ENCODE measurements around the gene SNX7. TPM values are rescaled to one million over a fixed set of nuclear protein-coding genes. Genes with fewer than 3 reads are reported as not detected.
A peak's percentile ranks its signal among the peaks of the same experiment; 100 is the strongest.

The SNX7 gene
- total and polyA plus RNA-seq, 11 donors: 3.9 to 39.1 (median 18.6) TPM

- TF ChIP-seq CTCF (IDR thresholded peaks at IDR 0.05): no peak
- TF ChIP-seq POLR2A (IDR thresholded peaks at IDR 0.05): no peak
- intact Hi-C loops (cut with DNase I): loop anchor here in 6 of 10 donors (10.0 kb wide), 3 partner anchors 912 to 942 kb away; no protein-coding TSS in a partner anchor
- ATAC-seq (no peak), DNase-seq (no peak)
- H3K27ac ChIP-seq: no peak overlapping the region
- WGBS, 4 donors: 64 to 80% (median 73%) methylated on average over 3 of the region's 3 CpGs
- no peaks in the 10 kb centered on the region for H3K27me3 ChIP-seq
- H3K4me1 ChIP-seq: no peaks in the 10 kb centered on the region
- H3K9me3 ChIP-seq: no peaks in the 10 kb centered on the region
- H3K36me3 ChIP-seq: no peaks in the 10 kb centered on the region
- H3K4me3 ChIP-seq: no peak overlapping the region
Measured at GRCh38 chr1:98793136-98793535, 131.6 kb downstream of the SNX7 start.

DNA sequence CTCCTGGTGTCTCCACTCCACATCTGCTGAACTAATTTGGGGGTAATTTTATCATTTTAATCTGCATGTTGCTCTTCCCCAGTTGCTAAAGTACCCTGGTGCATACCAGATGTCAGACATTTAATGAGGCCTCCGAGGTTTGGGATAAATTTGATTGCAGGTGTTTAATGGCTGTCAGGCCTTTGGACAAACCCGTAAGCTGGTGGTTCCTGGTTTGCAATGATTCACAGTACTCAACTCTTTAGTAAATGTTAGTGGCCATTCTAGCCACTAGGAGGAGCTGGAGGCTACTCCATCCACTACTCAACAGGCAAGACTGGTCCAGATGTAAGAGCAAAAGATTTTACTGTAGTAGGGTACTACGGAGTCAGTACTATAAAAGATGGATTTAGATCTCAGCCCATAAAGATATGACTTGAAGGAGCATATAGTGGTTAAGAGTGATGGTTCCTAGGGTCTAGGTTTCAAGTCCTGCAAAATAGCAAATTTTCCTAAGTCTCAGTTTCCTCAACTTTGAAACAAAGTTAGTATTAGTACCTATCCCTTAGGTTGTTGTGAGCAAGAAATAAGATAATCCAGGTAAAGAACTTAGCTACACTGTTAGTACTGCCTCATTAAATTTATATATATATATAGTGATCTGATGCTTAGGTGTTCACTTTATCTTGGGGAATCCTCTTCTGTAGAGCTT, 132.8 kb downstream of the SNX7 start:
- intact Hi-C loops (cut with DNase I): loop anchor here in 6 of 10 donors (10.0 kb wide), 3 partner anchors 910 to 940 kb away; no protein-coding TSS in a partner anchor
- Histone ChIP-seq H3K27me3 (no peaks in the 10 kb centered on the region), H3K4me1 (no peaks in the 10 kb centered on the region), H3K27ac (no peak overlapping the region), H3K4me3 (no peak overlapping the region), H3K9me3 (no peaks in the 10 kb centered on the region), H3K36me3 (no peaks in the 10 kb centered on the region)
- ATAC-seq (peak in 3 of 4 donors; percentile 73 to 86 (median 78)), DNase-seq (peak in 3 of 5 donors; percentile 12 to 24 (median 23))
- WGBS, 4 donors: 23 to 31% (median 27%) methylated on average over 3 of the region's 3 CpGs
- TF ChIP-seq CTCF (IDR thresholded peaks at IDR 0.05) (peak; percentile 43 to 80 (median 63)), POLR2A (IDR thresholded peaks at IDR 0.05) (no peak)

DNA sequence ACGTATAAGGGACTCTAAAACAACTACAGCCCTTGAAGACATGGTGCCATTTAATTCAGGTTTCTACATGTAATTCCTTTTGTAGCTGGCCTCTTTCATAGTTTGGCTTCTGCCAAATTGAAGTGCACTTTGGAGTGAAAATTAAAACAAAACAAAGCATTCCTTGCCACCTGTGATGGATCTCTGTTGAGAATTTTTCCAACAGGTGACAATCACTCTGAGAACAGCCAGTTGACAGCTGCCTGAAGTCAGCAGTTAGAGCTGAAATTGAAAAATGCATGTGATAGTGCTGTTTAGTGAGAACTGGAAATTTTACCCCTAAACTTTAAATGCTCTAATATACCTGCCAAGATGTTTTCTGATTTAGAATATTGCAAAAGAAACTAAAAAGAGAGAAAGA, 134.5 kb downstream of the SNX7 start:
- no peak for ATAC-seq
- DNase-seq: no peak
- Histone ChIP-seq H3K36me3 (no peaks in the 10 kb centered on the region), H3K27me3 (no peaks in the 10 kb centered on the region), H3K4me1 (no peaks in the 10 kb centered on the region), H3K9me3 (no peaks in the 10 kb centered on the region), H3K27ac (no peak overlapping the region), H3K4me3 (no peak overlapping the region)
- 79 to 100% (median 82%) methylated on average over 1 of the region's 1 CpG for WGBS, 4 donors
- intact Hi-C loops (cut with DNase I): loop anchor here in 6 of 10 donors (10.0 kb wide), 3 partner anchors 909 to 939 kb away; no protein-coding TSS in a partner anchor
- TF ChIP-seq POLR2A (IDR thresholded peaks at IDR 0.05) (no peak), CTCF (IDR thresholded peaks at IDR 0.05) (no peak)

DNA sequence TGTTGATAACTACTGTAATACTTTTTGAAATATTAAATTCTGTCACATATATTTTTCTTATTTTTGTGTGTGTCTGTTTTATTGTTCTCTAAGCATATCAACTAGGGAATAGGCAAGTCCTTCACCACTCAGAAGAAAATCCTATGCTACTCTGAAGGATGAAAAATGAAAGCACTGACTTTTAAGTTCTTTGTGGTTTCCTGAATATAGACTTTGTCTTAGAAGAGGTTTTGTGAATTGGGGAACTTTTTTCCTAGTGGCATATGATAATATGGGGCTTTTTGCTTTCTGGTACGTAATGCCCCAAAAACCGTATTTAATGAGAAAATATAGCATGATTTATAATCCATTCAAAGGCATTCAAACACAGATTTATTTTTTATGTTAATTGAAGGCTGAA, 136.0 kb downstream of the SNX7 start:
- Histone ChIP-seq H3K27ac (no peak overlapping the region), H3K27me3 (no peaks in the 10 kb centered on the region), H3K4me3 (no peak overlapping the region), H3K9me3 (no peaks in the 10 kb centered on the region), H3K36me3 (no peaks in the 10 kb centered on the region), H3K4me1 (no peaks in the 10 kb centered on the region)
- intact Hi-C loops (cut with DNase I): loop anchor here in 6 of 10 donors (10.0 kb wide), 3 partner anchors 907 to 937 kb away; no protein-coding TSS in a partner anchor
- no peak for ATAC-seq
- DNase-seq: no peak
- WGBS, 4 donors: 69 to 94% (median 84%) methylated on average over 2 of the region's 2 CpGs
- TF ChIP-seq CTCF (IDR thresholded peaks at IDR 0.05) (no peak), POLR2A (IDR thresholded peaks at IDR 0.05) (no peak)
